Mesenchymal stem cell (in vitro differentiated cells and primary cell): Measurements from ENCODE around the gene OSBPL2.

Experiments used
- DNase-seq: peaks from one replicate; pipeline ENCODE4 v3.0.0-alpha.2; 2013
- H2AFZ ChIP-seq: one replicate; pipeline ENCODE4 v1.6.1; 2013; ENCODE audit warnings: low read depth, mild to moderate bottlenecking, control low read depth, inconsistent platforms, low read length, moderate library complexity
- H2AK5ac ChIP-seq: 2 replicates; pipeline ENCODE4 v1.6.1; 2013; ENCODE audit warnings: low read length, moderate library complexity, mild to moderate bottlenecking, inconsistent platforms; ENCODE audit not compliant: severe bottlenecking
- H2BK120ac ChIP-seq: one replicate; pipeline ENCODE4 v1.6.1; 2013; ENCODE audit warnings: low read depth, mild to moderate bottlenecking, inconsistent platforms, low read length, moderate library complexity
- H2BK12ac ChIP-seq, 2 experiments: one replicate each; pipeline ENCODE4 v1.6.1; 2013; ENCODE audit warnings: inconsistent platforms in 2 of 2, low read length in 2 of 2, mild to moderate bottlenecking in 2 of 2, moderate library complexity in 2 of 2, control low read depth in 1 of 2
- H2BK15ac ChIP-seq: one replicate; pipeline ENCODE4 v1.6.1; 2013; ENCODE audit warnings: mild to moderate bottlenecking, low read depth, inconsistent platforms; ENCODE audit not compliant: poor library complexity, severe bottlenecking
- H2BK5ac ChIP-seq: 2 replicates; pipeline ENCODE4 v1.6.1; 2013; ENCODE audit warnings: low read depth, mild to moderate bottlenecking, low read length, control low read depth, inconsistent platforms; ENCODE audit not compliant: poor library complexity, severe bottlenecking
- H3K14ac ChIP-seq, 2 experiments: one replicate each; pipeline ENCODE4 v1.6.1; 2013; ENCODE audit warnings: inconsistent platforms in 2 of 2, low read length in 2 of 2, control low read depth in 1 of 2, mild to moderate bottlenecking in 1 of 2, moderate library complexity in 1 of 2
- H3K18ac ChIP-seq, 2 experiments: one replicate each; pipeline ENCODE4 v1.6.1; 2013; ENCODE audit warnings: inconsistent platforms in 2 of 2, low read length in 2 of 2, control low read depth in 1 of 2, low read depth in 1 of 2, mild to moderate bottlenecking in 1 of 2
- H3K23ac ChIP-seq, 2 experiments: one replicate each; pipeline ENCODE4 v1.6.1; 2013; ENCODE audit warnings: inconsistent platforms in 2 of 2, low read length in 2 of 2, mild to moderate bottlenecking in 2 of 2, moderate library complexity in 2 of 2, control low read depth in 1 of 2
- H3K27ac ChIP-seq: 2 replicates; pipeline ENCODE4 v1.5.1; 2013; ENCODE audit warnings: mild to moderate bottlenecking, moderate library complexity, low read length, control low read depth, inconsistent platforms; ENCODE audit not compliant: poor library complexity, severe bottlenecking
- H3K27me3 ChIP-seq, 2 experiments: 2 replicates each; pipeline versions ENCODE4 v1.6.1 to v1.7.0; 2013; ENCODE audit warnings: low read length in 2 of 2, mild to moderate bottlenecking in 2 of 2, moderate library complexity in 2 of 2, control low read depth in 1 of 2, inconsistent platforms in 1 of 2; ENCODE audit not compliant: control insufficient read depth in 1 of 2, insufficient read depth in 1 of 2
- H3K36me3 ChIP-seq, 2 experiments: 2 replicates each; pipeline versions ENCODE4 v1.6.1 to v1.7.0; 2013; ENCODE audit warnings: low read length in 2 of 2, control low read depth in 1 of 2, inconsistent platforms in 1 of 2, low read depth in 1 of 2, mild to moderate bottlenecking in 1 of 2; ENCODE audit not compliant: insufficient read depth in 2 of 2, control insufficient read depth in 1 of 2
- H3K4ac ChIP-seq, 2 experiments: one replicate each; pipeline ENCODE4 v1.6.1; 2013; ENCODE audit warnings: inconsistent platforms in 2 of 2, low read length in 2 of 2, mild to moderate bottlenecking in 2 of 2, moderate library complexity in 2 of 2, control low read depth in 1 of 2, low read depth in 1 of 2
- H3K4me1 ChIP-seq: 2 replicates; pipeline ENCODE4 v1.6.1; 2013; ENCODE audit warnings: low read depth, low read length, control low read depth; ENCODE audit not compliant: control insufficient read depth, insufficient read depth
- H3K4me2 ChIP-seq: 2 replicates; pipeline ENCODE4 v1.6.1; 2013; ENCODE audit warnings: low read length, mild to moderate bottlenecking, inconsistent platforms; ENCODE audit not compliant: poor library complexity, severe bottlenecking
- H3K4me3 ChIP-seq, 2 experiments: 2 replicates each; pipeline versions ENCODE4 v1.5.1 to v1.7.0; 2013; ENCODE audit warnings: low read length in 2 of 2, mild to moderate bottlenecking in 2 of 2, control low read depth in 1 of 2, low read depth in 1 of 2; ENCODE audit not compliant: insufficient read depth in 1 of 2
- H3K79me1 ChIP-seq: replicated peaks from 2 replicates; pipeline ENCODE4 v1.6.1; 2013; ENCODE audit warnings: mild to moderate bottlenecking, control low read depth, low read length, inconsistent platforms; ENCODE audit not compliant: poor library complexity, severe bottlenecking
- H3K9ac ChIP-seq: 2 replicates; pipeline ENCODE4 v1.7.0; 2013; ENCODE audit warnings: mild to moderate bottlenecking, low read length, moderate library complexity
- H3K9me3 ChIP-seq: 2 replicates; pipeline ENCODE4 v1.7.0; 2013; ENCODE audit warnings: mild to moderate bottlenecking, low read length; ENCODE audit not compliant: control insufficient read depth
- H4K8ac ChIP-seq: one replicate; pipeline ENCODE4 v1.6.1; 2013; ENCODE audit warnings: inconsistent platforms, mild to moderate bottlenecking, low read length, moderate library complexity
- H4K91ac ChIP-seq: one replicate; pipeline ENCODE4 v1.6.1; 2013; ENCODE audit warnings: mild to moderate bottlenecking, low read length, inconsistent platforms
- WGBS: methylation state at CpG from one replicate; pipeline ENCODE4 v1.1.7; 2013; ENCODE audit warnings: mixed read lengths; 5-methylcytosine and 5-hydroxymethylcytosine counted together

Gene OSBPL2

DNA sequence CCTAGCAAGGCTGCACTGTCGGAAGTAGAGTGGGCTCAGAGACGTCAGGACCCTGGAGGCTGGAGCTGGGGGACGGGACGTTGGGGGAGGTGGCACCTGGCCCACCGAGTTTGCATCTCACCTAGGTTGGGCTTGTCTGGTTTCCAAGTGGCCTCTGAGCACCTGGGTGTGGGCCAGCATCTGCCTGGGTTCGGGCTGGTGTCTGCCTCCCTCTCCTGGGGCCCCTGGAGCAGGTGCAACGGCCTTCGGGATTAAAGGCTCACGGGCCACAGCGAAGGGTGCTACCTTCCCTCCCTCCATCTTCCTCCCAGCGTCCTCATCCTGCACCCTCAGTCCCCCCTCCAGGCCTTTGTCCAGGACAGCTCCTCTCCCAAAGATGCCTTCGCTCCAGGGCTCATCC is 24.3 kb upstream of the OSBPL2 start:
- H3K9ac ChIP-seq = no peak overlapping the region
- H2BK5ac ChIP-seq = no peak overlapping the region
- H3K9me3 ChIP-seq = no peaks in the 10 kb centered on the region
- no peak overlapping the region for H3K23ac ChIP-seq
- H2BK12ac ChIP-seq = no peak overlapping the region
- no peak overlapping the region for H3K27ac ChIP-seq
- no peak overlapping the region for H2AK5ac ChIP-seq
- H3K27me3 ChIP-seq = peaks cover 69 to 88% of the 10 kb centered on the region in 2 experiments
- no peak overlapping the region for H4K8ac ChIP-seq
- H3K14ac ChIP-seq = no peak overlapping the region
- H2AFZ ChIP-seq = no peak overlapping the region
- DNase-seq = no peak
- 71% methylated on average over 12 of the region's 12 CpGs for WGBS
- no peak overlapping the region for H2BK15ac ChIP-seq
- no peak overlapping the region for H4K91ac ChIP-seq
- no peak overlapping the region for H2BK120ac ChIP-seq
- peaks cover 9% of the 10 kb centered on the region for H3K4me1 ChIP-seq
- H3K79me1 ChIP-seq = no peaks in the 10 kb centered on the region
- H3K4me3 ChIP-seq = no peak overlapping the region
- no peak overlapping the region for H3K4ac ChIP-seq
- no peak overlapping the region for H3K18ac ChIP-seq
- H3K4me2 ChIP-seq = no peak overlapping the region
- H3K36me3 ChIP-seq = no peaks in the 10 kb centered on the region

DNA sequence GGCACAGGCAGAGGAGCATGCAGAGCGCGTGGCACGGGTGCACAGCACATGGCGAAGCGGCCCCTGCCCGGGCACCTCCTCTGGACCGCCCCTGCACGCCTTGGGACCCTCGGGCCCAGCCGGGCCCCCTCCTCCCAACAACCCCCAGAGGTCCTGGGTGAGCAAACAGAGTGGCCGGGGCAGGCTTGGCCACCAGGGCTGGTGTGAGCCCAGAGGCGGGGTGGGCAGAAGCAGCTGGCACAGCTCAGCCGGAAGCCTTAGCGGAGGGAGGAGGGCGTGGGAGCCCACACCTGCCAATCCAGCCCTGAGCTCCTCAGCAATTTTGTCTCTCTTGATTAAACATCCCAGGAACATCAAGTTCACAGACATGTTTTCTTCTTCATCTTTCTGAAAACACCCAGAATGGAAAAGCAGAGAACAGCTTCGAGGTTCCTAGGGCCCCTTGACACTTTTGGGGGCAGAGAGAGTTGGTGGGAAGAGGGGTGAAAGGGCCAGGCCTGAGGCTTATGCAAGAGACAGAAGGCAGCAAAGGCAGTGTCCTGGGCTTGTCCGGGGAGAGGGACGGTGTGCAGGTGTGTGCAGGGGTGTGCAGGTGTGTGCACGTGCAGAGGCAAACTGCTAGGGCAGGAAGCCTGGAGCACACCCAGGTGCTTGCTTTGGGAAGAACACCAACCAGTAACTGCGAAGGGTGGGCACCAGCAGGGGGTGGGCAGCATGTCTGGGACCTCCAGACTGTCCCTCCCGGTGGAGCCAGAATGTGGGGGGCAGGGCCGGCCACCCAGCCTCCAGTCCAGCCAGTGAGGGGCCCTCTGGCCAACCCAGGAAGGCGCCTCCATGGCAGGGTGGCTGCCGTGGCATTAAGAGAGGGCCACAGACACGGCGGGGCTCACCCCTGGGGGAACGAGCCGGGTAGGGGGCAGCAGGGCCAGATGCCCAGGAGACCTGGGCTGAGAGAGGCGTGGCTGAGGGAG is 23.0 kb upstream of the OSBPL2 start:
- no peak overlapping the region for H4K91ac ChIP-seq
- no peak for DNase-seq
- H3K4ac ChIP-seq = no peak overlapping the region
- H2AK5ac ChIP-seq = no peak overlapping the region
- no peaks in the 10 kb centered on the region for H3K36me3 ChIP-seq
- no peak overlapping the region for H3K4me2 ChIP-seq
- H4K8ac ChIP-seq = no peak overlapping the region
- no peak overlapping the region for H3K23ac ChIP-seq
- no peak overlapping the region for H3K18ac ChIP-seq
- no peak overlapping the region for H2BK5ac ChIP-seq
- H3K4me1 ChIP-seq = peaks cover 19% of the 10 kb centered on the region
- H3K27me3 ChIP-seq = peaks cover 67 to 80% of the 10 kb centered on the region in 2 experiments
- H2BK120ac ChIP-seq = no peak overlapping the region
- H2BK12ac ChIP-seq = no peak overlapping the region
- H2BK15ac ChIP-seq = no peak overlapping the region
- no peak overlapping the region for H3K4me3 ChIP-seq
- H3K79me1 ChIP-seq = no peaks in the 10 kb centered on the region
- no peak overlapping the region for H3K27ac ChIP-seq
- H2AFZ ChIP-seq = no peak overlapping the region
- H3K9ac ChIP-seq = no peak overlapping the region
- H3K9me3 ChIP-seq = no peaks in the 10 kb centered on the region
- WGBS = 89% methylated on average over 29 of the region's 29 CpGs
- H3K14ac ChIP-seq = no peak overlapping the region

DNA sequence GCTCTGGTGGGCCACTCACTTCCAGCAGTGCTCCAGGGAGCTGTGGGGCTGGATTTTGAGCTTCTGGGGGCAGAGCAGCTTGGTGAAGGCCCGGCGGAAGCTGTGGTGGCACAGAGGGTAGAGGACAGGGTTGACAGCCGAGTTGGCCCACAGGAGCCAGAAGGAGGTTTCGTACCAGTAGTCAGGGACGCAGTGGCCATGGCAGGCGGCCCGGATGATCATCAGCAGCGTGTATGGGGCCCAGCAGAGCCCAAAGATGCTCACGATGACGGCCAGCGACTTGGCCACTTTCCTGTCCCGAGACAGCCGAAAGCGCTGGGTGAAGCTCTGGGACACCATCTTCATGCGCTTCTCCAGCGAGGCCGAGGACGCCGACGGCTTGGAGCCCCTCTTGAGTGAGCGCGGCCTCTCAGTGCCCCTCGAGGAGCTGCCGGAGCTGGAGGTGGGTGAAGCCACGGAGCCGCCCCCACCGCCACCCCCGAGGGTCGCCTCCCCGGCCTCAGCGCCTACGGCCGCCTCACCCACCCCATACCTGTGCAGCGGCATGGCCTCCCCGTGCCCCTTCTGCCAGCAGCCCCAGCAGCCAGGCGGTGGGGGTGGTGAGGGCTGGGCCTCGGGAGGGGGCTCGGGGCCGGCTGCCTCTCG is 22.2 kb upstream of the OSBPL2 start:
- Histone ChIP-seq H3K36me3 (no peaks in the 10 kb centered on the region), H3K27ac (no peak overlapping the region), H3K4ac (no peak overlapping the region), H2AFZ (no peak overlapping the region), H2BK5ac (no peak overlapping the region), H4K8ac (no peak overlapping the region), H3K9me3 (no peaks in the 10 kb centered on the region), H3K18ac (no peak overlapping the region), H3K4me3 (no peak overlapping the region), H4K91ac (no peak overlapping the region), H3K27me3 (peaks cover 68 to 80% of the 10 kb centered on the region in 2 experiments), H2BK15ac (no peak overlapping the region), H3K23ac (no peak overlapping the region), H3K4me1 (peaks cover 26% of the 10 kb centered on the region), H3K4me2 (no peak overlapping the region), H3K14ac (no peak overlapping the region), H2AK5ac (no peak overlapping the region), H2BK120ac (no peak overlapping the region), H3K79me1 (no peaks in the 10 kb centered on the region), H3K9ac (no peak overlapping the region), H2BK12ac (no peak overlapping the region)
- no peak for DNase-seq
- 74% methylated on average over 39 of the region's 40 CpGs for WGBS
